PC-9 (cell line): ENCODE results near the gene PPM1B.

ENCODE experiments used
- CTCF ChIP-seq: fragments of 200-600 bp; sonication (generic); conservative IDR thresholded peaks from 2 replicates; pipeline ENCODE4 v1.6.1; 2017; ENCODE audit warnings: mixed run types, antibody characterized with exemption, mild to moderate bottlenecking, moderate library complexity
- EZH2 ChIP-seq: fragments of 200-600 bp; sonication (generic); IDR thresholded peaks from 2 replicates; pipeline ENCODE4 v1.8.0; 2017; ENCODE audit warnings: antibody characterized with exemption, low read depth

DNA sequence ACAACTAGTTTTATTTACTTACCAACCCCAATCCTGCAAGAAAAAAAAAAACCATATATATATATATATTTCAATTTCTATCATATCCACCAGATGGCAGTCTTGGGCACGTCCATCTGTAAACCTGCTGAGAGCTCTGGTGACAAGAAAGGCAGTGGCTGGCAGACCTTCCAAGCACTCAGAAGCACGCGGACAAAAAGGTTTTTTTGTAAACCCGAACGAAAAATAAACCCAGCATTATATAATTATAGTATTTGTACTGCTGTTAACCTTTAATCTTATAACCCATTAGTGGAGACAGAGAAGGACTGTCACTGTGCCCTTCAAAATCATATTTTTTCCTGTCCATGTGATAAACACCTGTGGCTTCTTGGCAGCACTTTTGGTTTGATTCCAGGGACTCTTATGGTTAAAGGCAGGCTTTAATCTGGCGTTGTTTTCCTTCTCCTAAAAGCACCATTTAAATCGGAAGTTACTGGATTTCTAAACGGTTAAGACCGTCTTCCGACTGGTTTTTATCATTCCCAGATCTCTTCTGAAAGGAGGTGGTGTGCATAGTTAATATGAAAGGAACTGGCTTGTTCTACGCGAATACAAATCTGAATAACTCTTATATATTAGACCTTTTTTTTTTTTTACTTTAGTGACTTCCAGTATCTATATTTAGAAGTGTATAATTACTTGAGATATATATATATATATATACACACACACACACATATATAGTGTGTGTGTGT is 75.6 kb downstream of the PPM1B start:
- TF ChIP-seq CTCF (peak; percentile 87), EZH2 (no peak)
